Measurements from ENCODE around the gene ZDHHC19. TPM values are rescaled to one million over a fixed set of nuclear protein-coding genes. Genes with fewer than 3 reads are reported as not detected.
A peak's percentile ranks its signal among the peaks of the same experiment; 100 is the strongest.

The ZDHHC19 gene
- polyA plus RNA-seq, 1 donor from 2014 or later = 3.8 TPM

DNA sequence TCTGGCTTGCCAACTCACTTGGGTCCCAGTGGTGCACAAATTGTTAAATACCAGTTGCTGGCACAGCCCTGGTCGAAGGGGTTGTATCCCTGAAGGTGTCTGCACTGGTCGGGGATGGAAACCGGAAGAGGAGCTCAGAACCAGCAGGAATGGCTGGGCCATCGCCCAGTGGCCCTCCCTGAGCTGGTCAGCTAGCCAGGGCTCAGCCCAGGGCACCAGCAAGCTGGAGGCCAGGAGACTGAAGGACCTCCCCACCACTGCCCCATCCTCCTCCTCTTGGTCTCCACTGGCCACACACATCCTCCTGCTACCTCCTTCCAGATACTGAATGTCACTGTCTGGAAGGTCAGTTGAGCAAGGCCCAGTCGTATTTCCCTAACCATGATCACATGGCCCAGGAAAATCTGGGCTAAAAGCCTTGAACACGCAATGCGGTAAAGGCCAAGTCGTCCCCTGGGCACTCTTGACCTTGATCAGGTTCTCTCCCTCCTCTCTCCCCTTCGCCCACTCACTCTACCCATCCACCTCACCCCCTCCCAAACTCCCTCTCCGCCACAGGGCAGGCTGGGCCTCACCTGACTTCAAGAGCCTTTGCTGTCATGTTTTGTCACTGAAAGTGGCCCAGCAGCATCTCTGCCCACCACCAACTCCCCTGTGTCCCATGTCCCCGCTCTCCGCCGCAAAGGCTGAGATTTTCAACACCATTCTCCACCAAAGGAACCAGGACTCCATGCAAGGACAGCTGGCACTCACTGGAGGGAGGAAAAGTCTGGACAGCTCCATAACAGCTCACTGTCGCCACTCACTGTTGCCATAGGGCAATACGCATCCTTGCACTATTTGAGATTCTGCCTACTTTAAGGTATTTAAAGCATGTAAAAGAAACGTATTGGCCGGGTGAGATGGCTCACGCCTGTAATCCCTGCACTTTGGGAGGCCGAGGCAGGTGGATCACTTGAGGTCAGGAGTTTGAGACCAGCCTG lies 12.1 kb downstream of the ZDHHC19 start:
- no peaks in the 10 kb centered on the region for H3K79me2 ChIP-seq (replicated peaks; ENCODE audit: insufficient read depth, low read length)
- H3K9me2 ChIP-seq (ENCODE audit: insufficient read depth, low read length) = no peaks in the 10 kb centered on the region
- TF ChIP-seq RAD21 (conservative IDR thresholded peaks at IDR 0.05) (peak; percentile 35), TAF1 (IDR thresholded peaks at IDR 0.05; ENCODE audit: low read depth) (no peak)
- TF ChIP-seq, protein P1, sequence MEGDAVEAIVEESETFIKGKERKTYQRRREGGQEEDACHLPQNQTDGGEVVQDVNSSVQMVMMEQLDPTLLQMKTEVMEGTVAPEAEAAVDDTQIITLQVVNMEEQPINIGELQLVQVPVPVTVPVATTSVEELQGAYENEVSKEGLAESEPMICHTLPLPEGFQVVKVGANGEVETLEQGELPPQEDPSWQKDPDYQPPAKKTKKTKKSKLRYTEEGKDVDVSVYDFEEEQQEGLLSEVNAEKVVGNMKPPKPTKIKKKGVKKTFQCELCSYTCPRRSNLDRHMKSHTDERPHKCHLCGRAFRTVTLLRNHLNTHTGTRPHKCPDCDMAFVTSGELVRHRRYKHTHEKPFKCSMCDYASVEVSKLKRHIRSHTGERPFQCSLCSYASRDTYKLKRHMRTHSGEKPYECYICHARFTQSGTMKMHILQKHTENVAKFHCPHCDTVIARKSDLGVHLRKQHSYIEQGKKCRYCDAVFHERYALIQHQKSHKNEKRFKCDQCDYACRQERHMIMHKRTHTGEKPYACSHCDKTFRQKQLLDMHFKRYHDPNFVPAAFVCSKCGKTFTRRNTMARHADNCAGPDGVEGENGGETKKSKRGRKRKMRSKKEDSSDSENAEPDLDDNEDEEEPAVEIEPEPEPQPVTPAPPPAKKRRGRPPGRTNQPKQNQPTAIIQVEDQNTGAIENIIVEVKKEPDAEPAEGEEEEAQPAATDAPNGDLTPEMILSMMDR (IDR thresholded peaks at IDR 0.05; ENCODE audit: poor library complexity, severe bottlenecking) = peak; percentile 31
- H3K4me2 ChIP-seq (ENCODE audit: low read length) = no peak overlapping the region
- H3K9me3 ChIP-seq (ENCODE audit: low read length) = no peaks in the 10 kb centered on the region
- H3K9ac ChIP-seq (ENCODE audit: low read length) = no peak overlapping the region
- no peaks in the 10 kb centered on the region for H3F3A ChIP-seq (ENCODE audit: insufficient read depth, low read length, poor library complexity, severe bottlenecking)
- H2AFZ ChIP-seq (ENCODE audit: low read depth, low read length) = no peak overlapping the region
- H4K20me1 ChIP-seq (ENCODE audit: insufficient read depth) = no peaks in the 10 kb centered on the region
- H3K4me3 ChIP-seq (ENCODE audit: low read length) = no peak overlapping the region
- H3K36me3 ChIP-seq (ENCODE audit: insufficient read depth, low read length) = no peaks in the 10 kb centered on the region
- H3K27ac ChIP-seq (ENCODE audit: low read length) = no peak overlapping the region
- H3K27me3 ChIP-seq (ENCODE audit: insufficient read depth, low read depth, low read length) = no peaks in the 10 kb centered on the region

DNA sequence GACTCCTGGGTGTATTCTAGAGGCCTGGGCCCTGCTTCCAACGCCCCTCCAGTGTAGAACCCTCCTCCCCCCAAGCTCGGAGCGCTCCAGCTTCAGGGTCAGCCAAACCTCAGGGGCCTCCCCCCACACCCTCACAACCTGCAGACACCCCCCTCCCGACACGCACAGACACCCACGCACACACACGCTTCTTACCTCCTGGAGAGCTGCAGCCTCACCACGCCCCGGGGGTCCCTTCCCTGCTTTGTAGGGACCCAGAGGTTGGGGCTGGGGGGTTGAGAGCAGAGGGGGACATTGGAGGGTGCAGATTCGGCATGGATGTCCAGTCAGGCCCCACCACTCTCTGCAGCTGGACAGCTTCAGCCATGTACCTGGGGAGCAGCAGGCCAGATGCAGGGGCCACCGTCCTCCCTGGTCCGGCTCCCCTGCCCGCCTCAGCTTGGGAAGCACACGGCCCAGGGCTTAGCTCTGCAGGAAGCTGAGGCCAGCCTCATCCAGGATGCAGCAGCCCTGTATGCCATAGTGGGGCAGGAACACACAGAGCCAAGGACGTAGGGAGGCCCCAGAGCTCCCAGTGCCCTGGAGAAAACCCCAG lies 13.0 kb downstream of the ZDHHC19 start:
- H3K36me3 ChIP-seq (ENCODE audit: insufficient read depth, low read length) = no peaks in the 10 kb centered on the region
- TF ChIP-seq, protein P1 (IDR thresholded peaks at IDR 0.05; ENCODE audit: poor library complexity, severe bottlenecking) = no peak
- no peak for TF ChIP-seq EP300 (conservative IDR thresholded peaks at IDR 0.05; ENCODE audit: poor library complexity, severe bottlenecking)
- no peak for TF ChIP-seq TAF1 (IDR thresholded peaks at IDR 0.05; ENCODE audit: low read depth)
- TF ChIP-seq SMC3 (conservative IDR thresholded peaks at IDR 0.05; ENCODE audit: poor library complexity) = no peak
- no peak for TF ChIP-seq EZH2 (IDR thresholded peaks at IDR 0.05; ENCODE audit: borderline replicate concordance, insufficient read depth, low read length, poor library complexity, severe bottlenecking)
- no peak for TF ChIP-seq POLR2AphosphoS5 (IDR thresholded peaks at IDR 0.05)
- TF ChIP-seq RAD21 (conservative IDR thresholded peaks at IDR 0.05) = no peak
- no peak for TF ChIP-seq MXI1 (conservative IDR thresholded peaks at IDR 0.05; ENCODE audit: poor library complexity, severe bottlenecking)
- TF ChIP-seq, protein P2, sequence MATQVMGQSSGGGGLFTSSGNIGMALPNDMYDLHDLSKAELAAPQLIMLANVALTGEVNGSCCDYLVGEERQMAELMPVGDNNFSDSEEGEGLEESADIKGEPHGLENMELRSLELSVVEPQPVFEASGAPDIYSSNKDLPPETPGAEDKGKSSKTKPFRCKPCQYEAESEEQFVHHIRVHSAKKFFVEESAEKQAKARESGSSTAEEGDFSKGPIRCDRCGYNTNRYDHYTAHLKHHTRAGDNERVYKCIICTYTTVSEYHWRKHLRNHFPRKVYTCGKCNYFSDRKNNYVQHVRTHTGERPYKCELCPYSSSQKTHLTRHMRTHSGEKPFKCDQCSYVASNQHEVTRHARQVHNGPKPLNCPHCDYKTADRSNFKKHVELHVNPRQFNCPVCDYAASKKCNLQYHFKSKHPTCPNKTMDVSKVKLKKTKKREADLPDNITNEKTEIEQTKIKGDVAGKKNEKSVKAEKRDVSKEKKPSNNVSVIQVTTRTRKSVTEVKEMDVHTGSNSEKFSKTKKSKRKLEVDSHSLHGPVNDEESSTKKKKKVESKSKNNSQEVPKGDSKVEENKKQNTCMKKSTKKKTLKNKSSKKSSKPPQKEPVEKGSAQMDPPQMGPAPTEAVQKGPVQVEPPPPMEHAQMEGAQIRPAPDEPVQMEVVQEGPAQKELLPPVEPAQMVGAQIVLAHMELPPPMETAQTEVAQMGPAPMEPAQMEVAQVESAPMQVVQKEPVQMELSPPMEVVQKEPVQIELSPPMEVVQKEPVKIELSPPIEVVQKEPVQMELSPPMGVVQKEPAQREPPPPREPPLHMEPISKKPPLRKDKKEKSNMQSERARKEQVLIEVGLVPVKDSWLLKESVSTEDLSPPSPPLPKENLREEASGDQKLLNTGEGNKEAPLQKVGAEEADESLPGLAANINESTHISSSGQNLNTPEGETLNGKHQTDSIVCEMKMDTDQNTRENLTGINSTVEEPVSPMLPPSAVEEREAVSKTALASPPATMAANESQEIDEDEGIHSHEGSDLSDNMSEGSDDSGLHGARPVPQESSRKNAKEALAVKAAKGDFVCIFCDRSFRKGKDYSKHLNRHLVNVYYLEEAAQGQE (IDR thresholded peaks at IDR 0.05; ENCODE audit: borderline replicate concordance) = no peak
- no peaks in the 10 kb centered on the region for H3K79me2 ChIP-seq (replicated peaks; ENCODE audit: insufficient read depth, low read length)
- H3K9ac ChIP-seq (ENCODE audit: low read length) = no peak overlapping the region
- H4K20me1 ChIP-seq (ENCODE audit: insufficient read depth) = no peaks in the 10 kb centered on the region
- H3K27me3 ChIP-seq (ENCODE audit: insufficient read depth, low read depth, low read length) = no peaks in the 10 kb centered on the region
- no peak overlapping the region for H3K27ac ChIP-seq (ENCODE audit: low read length)
- no peak overlapping the region for H3K4me2 ChIP-seq (ENCODE audit: low read length)
- no peaks in the 10 kb centered on the region for H3F3A ChIP-seq (ENCODE audit: insufficient read depth, low read length, poor library complexity, severe bottlenecking)
- H3K9me2 ChIP-seq (ENCODE audit: insufficient read depth, low read length) = no peaks in the 10 kb centered on the region
- H3K9me3 ChIP-seq (ENCODE audit: low read length) = no peaks in the 10 kb centered on the region
- H2AFZ ChIP-seq (ENCODE audit: low read depth, low read length) = no peak overlapping the region
- H3K4me3 ChIP-seq (ENCODE audit: low read length) = no peak overlapping the region
